H1 (cell line): Measurements from ENCODE around the gene DDR1. TPM values are rescaled to one million over a fixed set of nuclear protein-coding genes. Genes with fewer than 3 reads are reported as not detected.
"Not testable (repeated sequence)": the region's sequence is repeated elsewhere in the genome, so short reads cannot be mapped to it uniquely, and the experiment has no call there.

ENCODE experiments used
- CTCF ChIA-PET: fragments of 300-600 bp; sonication (Branson Sonifier 250); formaldehyde crosslinking; loops from one replicate; lab custom pipeline; 2021; ENCODE audit not compliant: partially characterized antibody; lab: Charles Lee
- POLR2A ChIA-PET: fragments of 300-600 bp; sonication (Branson Sonifier 250); formaldehyde crosslinking; loops from one replicate; lab custom pipeline; 2021; ENCODE audit warnings: inconsistent platforms; ENCODE audit not compliant: partially characterized antibody; lab: Charles Lee
- DNase-seq, 2 experiments: peaks; one replicate each; pipeline versions ENCODE4 v3.0.0 to v3.0.0-alpha.2; 2010 to 2022; ENCODE audit warnings: low spot score in 2 of 2, low read depth in 1 of 2, mixed read lengths in 1 of 2
- FAIRE-seq: peaks from 2 replicates; lab custom pipeline; 2011; peaks lifted over from hg19 to GRCh38; lab: Jason Lieb, UNC
- H2AFZ ChIP-seq: 2 replicates; pipeline ENCODE4 v1.8.1; 2012; ENCODE audit warnings: low read length, inconsistent platforms
- H2AK5ac ChIP-seq: 2 replicates; pipeline ENCODE4 v1.6.1; 2013; ENCODE audit warnings: low read depth, low read length
- H2BK120ac ChIP-seq: replicated peaks from 2 replicates; pipeline ENCODE3; 2013; ENCODE audit warnings: low read depth, low read length, inconsistent platforms
- H2BK12ac ChIP-seq: 2 replicates; pipeline ENCODE4 v1.6.1; 2013; ENCODE audit warnings: low read depth, low read length
- H2BK15ac ChIP-seq: 2 replicates; pipeline ENCODE4 v1.6.1; 2013; ENCODE audit warnings: low read length
- H2BK20ac ChIP-seq: 2 replicates; pipeline ENCODE4 v1.6.1; 2013; ENCODE audit warnings: low read length
- H2BK5ac ChIP-seq: 2 replicates; pipeline ENCODE4 v1.6.1; 2013; ENCODE audit warnings: low read depth, low read length
- H3K14ac ChIP-seq: 2 replicates; pipeline ENCODE4 v1.6.1; 2013; ENCODE audit warnings: inconsistent platforms; ENCODE audit not compliant: insufficient read length
- H3K18ac ChIP-seq: 2 replicates; pipeline ENCODE4 v1.6.1; 2013; ENCODE audit warnings: low read length; ENCODE audit errors: extremely low read depth
- H3K23ac ChIP-seq: 2 replicates; pipeline ENCODE4 v1.6.1; 2013; ENCODE audit warnings: inconsistent platforms; ENCODE audit not compliant: insufficient read length
- H3K23me2 ChIP-seq: 2 replicates; pipeline ENCODE4 v1.6.1; 2013; ENCODE audit warnings: low read depth, low read length
- H3K27ac ChIP-seq: 2 replicates; pipeline ENCODE4 v1.6.1; 2011; ENCODE audit warnings: low read depth, low read length, inconsistent platforms
- H3K27me3 ChIP-seq, 4 experiments: replicated peaks in 1 of 4; 1 replicate in 1 of 4; 2 replicates in 3 of 4; pipeline versions ENCODE4 v1.6.1 to v1.8.1; 2011 to 2013; ENCODE audit warnings: low read length in 3 of 4, mild to moderate bottlenecking in 3 of 4, inconsistent platforms in 2 of 4, mixed read lengths in 2 of 4, moderate library complexity in 1 of 4; ENCODE audit not compliant: control insufficient read depth in 3 of 4, insufficient read depth in 3 of 4; ENCODE audit errors: extremely low read depth in 1 of 4
- H3K36me3 ChIP-seq, 4 experiments: 2 replicates each; pipeline versions ENCODE4 v1.6.1 to v1.8.1; 2011 to 2013; ENCODE audit warnings: mild to moderate bottlenecking in 4 of 4, low read length in 3 of 4, moderate library complexity in 2 of 4, control low read depth in 1 of 4, inconsistent platforms in 1 of 4; ENCODE audit not compliant: insufficient read depth in 4 of 4, control insufficient read depth in 2 of 4
- H3K4ac ChIP-seq: replicated peaks from 2 replicates; pipeline ENCODE3; 2013; ENCODE audit warnings: low read length, low read depth, mixed read lengths, inconsistent platforms; ENCODE audit not compliant: insufficient read length
- H3K4me1 ChIP-seq, 4 experiments: replicated peaks in 1 of 4; 1 replicate in 1 of 4; 2 replicates in 3 of 4; pipeline versions ENCODE4 v1.6.1 to v1.8.1; 2011 to 2013; ENCODE audit warnings: low read length in 3 of 4, inconsistent platforms in 2 of 4, mixed read lengths in 1 of 4; ENCODE audit not compliant: insufficient read depth in 4 of 4, control insufficient read depth in 3 of 4
- H3K4me2 ChIP-seq, 2 experiments: 2 replicates each; pipeline versions ENCODE4 v1.6.1 to v1.8.1; 2011 to 2013; ENCODE audit warnings: low read depth in 2 of 2, low read length in 2 of 2, control low read depth in 1 of 2, inconsistent platforms in 1 of 2, mild to moderate bottlenecking in 1 of 2; ENCODE audit not compliant: insufficient read depth in 1 of 2
- H3K4me3 ChIP-seq, 4 experiments: fragments of 200-600, 300-600 bp in 1 of 4; sonication (generic), shearing (Covaris generic), sonication (Bioruptor Twin) in 1 of 4; 2 replicates each; pipeline versions ENCODE4 v1.5.1 to v1.8.1; 2011 to 2016; ENCODE audit warnings: low read length in 4 of 4, low read depth in 3 of 4, control low read depth in 2 of 4, inconsistent platforms in 2 of 4, mild to moderate bottlenecking in 2 of 4, mixed read lengths in 1 of 4, moderate library complexity in 1 of 4; ENCODE audit not compliant: insufficient read depth in 2 of 4; ENCODE audit errors: extremely low read depth in 1 of 4
- H3K56ac ChIP-seq: replicated peaks from 2 replicates; pipeline ENCODE3; 2013; ENCODE audit warnings: low read depth, mild to moderate bottlenecking, mixed read lengths, low read length, inconsistent platforms; ENCODE audit not compliant: insufficient read length
- H3K79me1 ChIP-seq: 2 replicates; pipeline ENCODE4 v1.6.1; 2013; ENCODE audit warnings: low read depth, low read length, control low read depth
- H3K79me2 ChIP-seq, 2 experiments: 2 replicates each; pipeline versions ENCODE4 v1.6.1 to v1.8.1; 2012 to 2013; ENCODE audit warnings: low read length in 2 of 2, mild to moderate bottlenecking in 2 of 2, inconsistent platforms in 1 of 2; ENCODE audit not compliant: insufficient read depth in 2 of 2, control insufficient read depth in 1 of 2
- H3K9ac ChIP-seq, 4 experiments: replicated peaks in 1 of 4; 1 replicate in 1 of 4; 2 replicates in 3 of 4; pipeline versions ENCODE4 v1.6.1 to v1.8.1; 2011 to 2013; ENCODE audit warnings: low read depth in 3 of 4, low read length in 3 of 4, control low read depth in 2 of 4, mild to moderate bottlenecking in 2 of 4, moderate library complexity in 2 of 4, inconsistent platforms in 1 of 4; ENCODE audit errors: extremely low read depth in 1 of 4
- H3K9me3 ChIP-seq, 2 experiments: 2 replicates each; pipeline versions ENCODE4 v1.6.1 to v1.8.1; 2012 to 2013; ENCODE audit warnings: mild to moderate bottlenecking in 2 of 2, moderate library complexity in 2 of 2, control low read depth in 1 of 2, inconsistent platforms in 1 of 2, low read depth in 1 of 2, low read length in 1 of 2, mixed read lengths in 1 of 2; ENCODE audit not compliant: insufficient read depth in 2 of 2
- H4K20me1 ChIP-seq, 2 experiments: replicated peaks in 1 of 2; 2 replicates each; pipeline versions ENCODE3 to v1.8.1; 2011 to 2013; ENCODE audit warnings: inconsistent platforms in 2 of 2, low read length in 2 of 2, mild to moderate bottlenecking in 1 of 2; ENCODE audit not compliant: insufficient read depth in 2 of 2, control insufficient read depth in 1 of 2
- H4K5ac ChIP-seq: 2 replicates; pipeline ENCODE4 v1.6.1; 2013; ENCODE audit warnings: low read length, low read depth, mixed read lengths, inconsistent platforms; ENCODE audit not compliant: insufficient read length
- H4K8ac ChIP-seq: 2 replicates; pipeline ENCODE4 v1.8.0; 2013; ENCODE audit warnings: mild to moderate bottlenecking, moderate library complexity, low read length, inconsistent platforms; ENCODE audit not compliant: insufficient read depth; ENCODE audit errors: extremely low read depth
- H4K91ac ChIP-seq: replicated peaks from 2 replicates; pipeline ENCODE3; 2013; ENCODE audit warnings: low read length, mixed read lengths, inconsistent platforms; ENCODE audit not compliant: insufficient read length
- EP300 ChIP-seq, 2 experiments: IDR thresholded peaks; 1 replicate in 1 of 2; 2 replicates in 1 of 2; pipeline ENCODE4 v1.6.1; 2011 to 2012; ENCODE audit warnings: low read depth in 2 of 2, low read length in 2 of 2, mild to moderate bottlenecking in 2 of 2, borderline replicate concordance in 1 of 2, inconsistent platforms in 1 of 2, moderate library complexity in 1 of 2
- SP1 ChIP-seq: IDR thresholded peaks from 2 replicates; pipeline ENCODE4 v1.6.1; 2011; ENCODE audit warnings: low read depth, low read length
- WGBS, 2 experiments: shearing (Covaris generic) in 1 of 2; methylation state at CpG; one replicate each; pipeline versions ENCODE4 v1.1.6 to v1.1.7; 2013 to 2015; ENCODE audit warnings: low lambda C conversion rate in 2 of 2, mixed read lengths in 2 of 2, inconsistent platforms in 1 of 2, low coverage in 1 of 2, missing lambda C conversion rate in 1 of 2; ENCODE audit not compliant: insufficient replicate concordance in 2 of 2, insufficient coverage in 1 of 2, insufficient read length in 1 of 2; ENCODE audit errors: extremely low coverage in 1 of 2, missing lambda C conversion rate in 1 of 2; 5-methylcytosine and 5-hydroxymethylcytosine counted together
- polyA plus RNA-seq, 7 experiments: library from polyadenylated mRNA; depleted of rRNA in 3 of 7; stranded (reverse) in 5 of 7; unstranded in 2 of 7; fragments of >200 nt in 5 of 7; fragments of 200-250 nt in 2 of 7; gene quantifications; 1 replicate in 5 of 7; 2 replicates in 1 of 7; 4 replicates in 1 of 7; pipeline versions ENCODE4 v1.2.1 to v1.2.3, GENCODE V29; 2011 to 2013; ENCODE audit warnings: missing spikeins in 2 of 7, mixed read lengths in 2 of 7
- total RNA-seq: library from RNA; stranded (reverse); fragmentation: NEBNext Ultra II Directional; extraction: Animal tissue kit (Norgen Biotek cat#: 25700); gene quantifications from 2 replicates; pipeline ENCODE4 v1.2.1, GENCODE V29; 2021

DDR1 gene
- total and polyA plus RNA-seq, 2 of the 8 experiments (the other 6 are each of a cell fraction or from before 2014, with no cell fraction given): 99.4 to 181 TPM

GRCh38 chr6:30869241-30869749 is 15.0 kb upstream of the DDR1 start:
- H2BK5ac ChIP-seq, H3K27me3 ChIP-seq, H3K4me3 ChIP-seq, H4K8ac ChIP-seq, H2BK120ac ChIP-seq, DNase-seq, H2BK15ac ChIP-seq: not testable (repeated sequence)
- TF ChIP-seq SP1 (peak; percentile 21; the same call in 1 of the 2 replicates), EP300 (IDR thresholded peaks at IDR 0.05; ENCODE audit: borderline replicate concordance in 1 of 2, low read depth in 2 of 2, low read length in 2 of 2) (peak in 1 of 2 experiments; percentile 61; a peak in 1 of 3 replicates)
- TF ChIP-seq, all 59 proteins: peak for 2; not testable (repeated sequence) for 57
- H3K79me1 ChIP-seq, H3K4me1 ChIP-seq, H3K4me2 ChIP-seq, H3K23ac ChIP-seq, H3K14ac ChIP-seq, H3K36me3 ChIP-seq, H3K79me2 ChIP-seq, H3K9ac ChIP-seq, H3K18ac ChIP-seq, FAIRE-seq, H2BK20ac ChIP-seq, H2AFZ ChIP-seq, H2BK12ac ChIP-seq, H3K23me2 ChIP-seq, H4K91ac ChIP-seq, H2AK5ac ChIP-seq, H3K56ac ChIP-seq, H4K20me1 ChIP-seq, H3K27ac ChIP-seq, H3K4ac ChIP-seq, H4K5ac ChIP-seq: not testable (repeated sequence)
- POLR2A ChIA-PET: interaction anchor here (0.6 to 0.7 kb wide), 2 partner anchors 15 to 342 kb away, joined by 3 read pairs; partner anchors contain the start of gene DDR1
- peaks cover 32 to 53% of the 10 kb centered on the region in 2 experiments for H3K9me3 ChIP-seq
- WGBS, 2 experiments: 89% methylated on average over 12 of the region's 12 CpGs; no CpG with 5 or more reads in 1 of the 2 experiments
- CTCF ChIA-PET: interaction anchor here (0.6 to 29.0 kb wide), 2 partner anchors 20 to 32 kb away, joined by 3 to 610 read pairs; no protein-coding TSS in a partner anchor
